ENCODE data around the gene RNF40.

GRCh38 chr16:30736995-30737793 lies 24.9 kb upstream of the RNF40 start:
- TF ChIP-seq POLR2A (IDR thresholded peaks at IDR 0.05) (no peak), CTCF (IDR thresholded peaks at IDR 0.05) (no peak)

All from Peyer's patch (tissue), 4 donors.